Stimulated activated CD4-positive, alpha-beta T cell treated with anti-CD3 and anti-CD28 coated beads, Interleukin-1b, Interleukin-23, amount 100 ng/mL, for 4 hours (primary cell): ENCODE results near the gene OR51A2.
"Not testable (repeated sequence)": the region's sequence is repeated elsewhere in the genome, so short reads cannot be mapped to it uniquely, and the experiment has no call there.

Experiments
- DNase-seq, 2 donors: peaks; one replicate each; pipeline ENCODE4 v3.0.0-alpha.2; 2020; ENCODE audit warnings: low read depth in 2 of 2

The OR51A2 gene, protein sequence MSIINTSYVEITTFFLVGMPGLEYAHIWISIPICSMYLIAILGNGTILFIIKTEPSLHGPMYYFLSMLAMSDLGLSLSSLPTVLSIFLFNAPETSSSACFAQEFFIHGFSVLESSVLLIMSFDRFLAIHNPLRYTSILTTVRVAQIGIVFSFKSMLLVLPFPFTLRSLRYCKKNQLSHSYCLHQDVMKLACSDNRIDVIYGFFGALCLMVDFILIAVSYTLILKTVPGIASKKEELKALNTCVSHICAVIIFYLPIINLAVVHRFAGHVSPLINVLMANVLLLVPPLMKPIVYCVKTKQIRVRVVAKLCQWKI

DNA sequence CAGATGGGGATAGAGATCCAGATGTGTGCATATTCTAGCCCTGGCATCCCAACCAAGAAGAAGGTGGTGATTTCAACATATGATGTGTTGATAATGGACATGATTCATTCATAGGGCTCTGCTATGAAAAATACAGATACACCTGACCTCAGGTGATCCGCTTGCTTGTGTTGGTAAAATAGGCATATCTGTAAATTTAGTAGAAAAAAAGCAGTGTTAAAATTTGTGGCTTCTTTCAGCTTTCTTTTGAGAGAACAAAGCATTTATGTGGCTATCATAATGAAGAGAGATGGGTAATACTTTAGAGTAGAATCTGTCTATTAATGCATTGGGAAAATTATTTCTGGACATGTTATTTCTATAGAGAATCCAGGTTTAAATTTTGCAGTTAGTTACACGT lies at the start of gene OR51A2:
OR51A2 (minus strand) TSS at position 101 of the 400 bp plus-strand sequence; CDS start at position 101, 0 bp downstream.
- not testable (repeated sequence) for DNase-seq

DNA sequence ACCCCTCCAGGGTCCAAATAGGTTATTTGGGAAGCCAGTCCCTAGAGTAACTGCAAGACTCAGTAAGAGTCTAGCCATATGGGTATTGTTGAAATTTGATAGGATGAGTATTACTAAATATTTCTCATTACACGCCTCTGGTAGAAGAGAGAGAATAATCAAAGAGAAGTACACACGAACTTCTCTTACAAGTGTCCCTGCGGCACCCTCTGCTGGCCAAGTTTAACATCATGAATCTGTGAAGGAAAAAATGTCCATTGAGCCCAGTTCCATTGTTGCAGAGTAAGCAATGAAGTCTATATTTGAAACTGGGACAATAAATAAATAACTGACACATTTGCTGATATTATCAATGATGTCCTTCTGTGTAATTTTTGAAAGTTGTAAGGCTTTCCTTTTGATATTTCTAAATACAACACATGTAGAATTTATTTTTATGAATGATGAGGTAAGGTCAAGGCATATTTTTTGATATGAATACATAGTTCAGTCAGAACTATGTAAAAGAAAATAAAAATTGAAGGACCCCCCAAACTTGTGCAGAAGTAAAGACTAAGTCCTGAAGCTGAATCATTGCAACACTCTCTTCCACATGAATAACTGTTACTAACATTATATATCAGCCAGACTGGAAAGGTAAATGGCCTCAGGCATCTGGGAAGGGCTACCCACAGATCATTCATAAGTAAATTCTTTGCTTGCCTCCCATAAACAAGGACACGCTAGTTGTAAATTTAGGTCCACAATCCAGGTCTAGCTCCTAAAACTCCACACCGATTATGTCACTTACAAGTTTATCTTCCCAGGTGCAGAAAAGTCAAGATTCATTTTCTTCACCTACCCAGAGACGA lies 49.1 kb upstream of the OR51A2 start:
- no peak for DNase-seq

DNA sequence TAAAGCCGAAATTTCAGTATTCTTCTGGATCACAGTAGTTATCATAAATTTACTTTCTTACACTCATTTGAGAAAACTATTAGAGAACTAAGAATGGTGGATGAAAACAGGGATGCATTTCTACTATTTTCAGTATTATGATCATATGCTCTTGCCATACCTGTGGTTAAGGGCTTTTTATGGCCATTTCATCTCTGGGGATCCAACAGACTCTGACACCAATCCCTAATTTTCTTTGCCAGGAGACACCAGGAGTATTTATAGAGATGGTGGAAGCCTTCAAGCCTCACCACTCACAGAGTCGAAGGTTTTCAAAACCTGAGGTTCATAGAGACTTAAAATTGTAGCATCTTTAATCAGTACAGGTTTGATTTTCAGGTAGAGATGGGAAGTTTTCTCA lies 39.0 kb upstream of the OR51A2 start, which contains the start of gene OR51L1:
OR51L1 (plus strand) TSS at position 301 of the 400 bp plus-strand sequence. CDS start 4,132 bp downstream, outside the sequence.
- DNase-seq, result no peak

DNA sequence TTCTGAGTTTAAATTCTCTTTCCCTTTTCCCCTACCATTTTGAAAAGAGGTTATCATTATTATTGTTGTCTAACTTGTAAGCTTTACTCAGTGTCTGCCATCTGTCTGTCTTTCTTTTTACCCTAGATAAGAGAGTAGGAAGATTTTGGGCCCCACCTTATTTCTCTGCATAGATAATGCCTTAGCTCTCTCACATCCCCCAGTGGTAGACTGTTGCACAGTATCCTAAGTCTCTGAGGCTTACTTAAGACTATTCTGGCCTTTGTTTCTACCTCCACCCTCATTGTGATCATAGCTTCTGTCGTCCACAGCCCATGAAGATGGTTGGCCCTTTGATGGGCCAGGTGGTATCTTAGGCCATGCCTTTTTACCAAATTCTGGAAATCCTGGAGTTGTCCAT lies 35.5 kb upstream of the OR51A2 start:
- DNase-seq, result no peak

DNA sequence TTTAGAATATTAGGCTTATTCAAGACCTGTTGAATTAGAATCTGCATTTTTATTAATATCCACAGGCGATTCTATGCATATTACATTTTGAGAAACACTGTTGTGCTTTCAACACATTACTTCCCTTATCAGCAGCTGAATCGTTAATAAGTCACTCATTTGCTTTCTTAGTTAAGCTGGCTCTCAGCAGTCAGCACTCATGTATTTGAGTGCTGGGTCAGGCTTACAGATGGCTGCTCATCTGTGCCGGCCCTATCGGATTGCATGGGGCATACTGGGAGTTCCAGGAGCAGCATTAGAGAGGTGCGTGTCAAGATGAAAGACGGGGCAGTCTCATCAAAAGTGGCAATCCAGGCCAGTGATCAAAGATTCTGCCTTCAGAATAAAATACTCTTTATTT lies 28.3 kb upstream of the OR51A2 start:
- DNase-seq, result no peak

DNA sequence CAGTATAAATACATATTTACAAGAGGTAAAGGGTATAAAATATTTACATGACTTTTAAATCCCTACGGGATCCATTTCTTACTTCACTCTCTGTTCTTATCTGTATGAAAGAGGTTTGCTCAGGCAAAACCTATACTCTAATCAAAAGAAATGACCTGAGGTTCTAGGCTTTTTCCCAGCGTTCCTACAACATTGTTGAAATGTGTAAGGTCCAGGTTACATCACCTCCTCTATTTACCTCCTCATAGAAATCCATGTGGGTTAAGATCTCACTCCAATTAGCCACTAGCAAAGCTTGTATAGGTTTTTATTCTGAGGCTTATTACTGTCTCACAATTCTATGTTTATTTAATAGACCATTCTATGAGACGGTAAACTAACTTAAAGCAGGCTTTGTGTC lies 27.2 kb upstream of the OR51A2 start:
- no peak for DNase-seq

DNA sequence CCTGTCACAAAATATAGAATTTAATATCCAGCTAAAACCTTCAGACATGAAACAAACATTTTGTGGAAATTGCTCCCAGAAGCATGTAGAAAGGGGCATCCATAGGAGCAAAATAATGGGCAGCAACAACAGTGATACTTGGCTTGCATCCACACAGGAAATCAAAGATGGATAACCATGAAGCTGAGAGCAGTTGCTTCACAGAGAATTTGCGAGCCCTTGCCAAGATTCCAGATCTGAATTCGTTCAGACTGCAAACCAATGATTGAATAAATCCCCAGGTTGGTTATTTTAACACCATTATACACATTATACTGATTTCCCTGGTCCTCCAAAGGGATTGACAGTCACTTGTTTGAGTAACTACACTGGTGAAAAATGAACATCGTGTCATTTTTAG lies 23.5 kb upstream of the OR51A2 start:
- DNase-seq, result no peak

DNA sequence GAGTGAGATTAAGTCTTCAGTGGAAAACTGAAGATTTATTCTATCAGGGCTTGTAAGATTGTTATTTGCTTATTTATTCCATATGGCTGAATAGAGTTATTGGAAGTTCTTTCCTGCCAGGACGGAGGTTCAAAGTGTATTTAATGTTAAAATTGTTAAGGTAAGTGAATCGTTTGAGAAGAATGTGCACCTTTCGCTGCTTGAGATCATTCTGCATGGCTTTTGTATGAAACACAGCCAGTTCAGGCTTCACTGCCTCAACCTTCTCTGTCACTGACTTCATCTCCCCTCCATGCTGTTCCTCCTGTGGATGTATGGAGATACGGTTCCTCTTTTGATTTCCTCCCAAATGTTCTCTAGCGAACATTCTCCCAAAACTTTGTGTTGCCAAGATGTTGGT lies 19.9 kb upstream of the OR51A2 start:
- DNase-seq, result no peak

DNA sequence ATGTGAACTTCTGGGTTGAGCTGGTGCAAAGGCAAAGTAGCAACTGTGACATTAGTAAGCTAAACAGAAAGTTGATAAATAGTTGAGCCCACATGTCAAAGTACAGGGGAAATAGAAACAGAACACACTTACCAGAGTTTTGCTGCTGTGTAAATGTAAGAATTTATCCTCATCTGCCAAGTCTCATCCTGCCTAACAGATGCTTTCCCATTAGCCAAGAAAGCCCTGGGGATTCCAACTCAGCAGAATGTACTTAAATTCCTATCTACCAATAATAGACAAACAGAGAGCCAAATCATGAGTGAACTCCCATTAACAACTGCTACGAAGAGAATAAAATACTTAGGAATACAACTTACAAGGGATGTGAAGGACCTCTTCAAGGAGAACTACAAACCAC lies 7.3 kb upstream of the OR51A2 start:
- DNase-seq, result no peak

DNA sequence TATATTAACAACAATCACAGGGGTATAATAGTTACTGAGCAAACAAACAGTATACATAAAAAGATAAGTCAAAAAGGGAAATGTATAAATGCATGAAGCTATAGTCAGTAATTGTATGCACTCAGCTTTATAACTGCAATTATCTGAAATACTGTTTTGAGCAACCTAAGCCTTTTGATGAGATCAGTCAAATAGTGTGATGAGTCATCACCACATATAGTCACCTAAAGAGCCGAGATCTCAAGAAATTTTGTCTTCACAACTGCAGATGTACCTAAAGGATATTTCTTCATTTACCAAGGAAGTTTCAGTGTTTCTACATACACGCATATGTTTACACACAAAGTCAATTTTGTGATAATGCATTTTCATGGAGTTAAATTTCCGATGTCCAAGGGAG lies 5.4 kb upstream of the OR51A2 start:
- DNase-seq, result no peak

DNA sequence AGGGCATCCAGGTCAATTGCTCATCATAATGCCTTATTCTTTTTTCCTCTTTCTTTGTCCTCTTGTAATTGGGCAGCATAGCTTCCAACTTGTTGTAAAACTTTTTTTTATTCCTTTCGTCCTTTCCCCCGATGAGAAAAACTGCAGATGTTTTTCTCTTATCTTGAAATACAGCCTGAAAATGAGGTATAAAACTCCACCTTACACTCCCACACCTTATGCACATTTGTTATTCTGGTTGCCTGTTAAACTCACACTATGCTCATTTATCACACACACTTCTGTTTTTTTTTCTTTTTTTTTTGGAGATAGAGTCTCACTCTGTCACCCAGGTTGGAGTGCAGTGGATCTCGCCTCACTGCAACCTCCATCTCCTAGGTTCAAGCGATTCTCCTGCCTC lies 1.9 kb upstream of the OR51A2 start:
- DNase-seq, result no peak

DNA sequence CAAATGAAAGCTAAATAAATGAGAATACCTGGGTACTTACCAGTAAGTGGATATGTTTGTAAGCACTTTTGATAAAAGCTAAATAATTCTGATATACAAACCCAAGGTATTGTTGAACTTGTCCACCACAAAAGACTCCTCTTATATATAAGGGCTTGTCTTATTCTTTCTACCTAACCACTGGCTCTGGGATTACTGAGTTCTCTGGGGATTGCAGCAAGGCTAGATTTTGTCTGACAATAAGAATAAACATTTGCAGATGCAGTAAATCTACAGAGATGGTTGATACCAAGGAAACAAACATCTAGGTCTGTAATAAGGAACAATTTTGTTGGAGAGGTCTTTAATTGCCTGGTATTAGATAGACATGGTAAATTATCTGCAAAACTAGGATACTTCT lies 8.0 kb downstream of the OR51A2 start, which contains the start of gene OR51A4:
OR51A4 (minus strand) TSS at position 101 of the 400 bp plus-strand sequence. CDS start 505 bp downstream, outside the sequence.
- no peak for DNase-seq

DNA sequence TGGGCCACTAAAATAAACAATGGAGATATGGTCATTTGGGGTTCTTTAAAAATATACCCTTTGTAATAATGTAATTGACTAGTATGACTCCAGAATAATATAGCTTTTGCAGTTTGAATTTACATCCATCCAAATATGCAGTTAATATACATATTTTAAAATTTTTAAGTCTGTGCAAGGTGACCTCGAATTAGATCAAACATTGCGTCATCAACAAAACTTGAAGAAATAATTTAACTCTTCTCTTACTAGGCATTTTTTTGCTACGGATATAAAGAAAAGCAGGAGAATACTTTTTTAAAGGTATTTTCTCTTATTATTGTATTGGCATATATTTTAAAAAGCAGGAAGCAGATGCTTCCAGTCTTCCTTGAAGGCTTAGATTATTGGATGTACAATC lies 18.8 kb downstream of the OR51A2 start:
- no peak for DNase-seq

DNA sequence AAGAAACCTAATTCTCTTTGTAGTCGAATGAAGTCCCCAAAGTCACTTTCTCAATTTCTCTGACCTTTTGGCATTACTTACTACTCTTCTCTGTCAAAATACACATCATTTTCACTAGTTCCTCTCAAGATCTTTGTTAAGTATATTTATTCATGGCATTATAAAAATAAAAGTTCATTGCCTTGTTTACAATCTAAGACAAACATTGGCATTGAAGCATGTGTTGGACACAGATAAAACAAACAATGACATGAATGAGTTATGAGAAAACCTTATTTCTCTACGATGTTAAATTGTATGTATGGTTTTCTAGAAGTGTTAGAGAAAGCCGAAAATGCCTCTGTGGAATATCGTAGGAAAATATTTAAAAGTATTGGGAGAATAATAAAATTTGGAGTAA lies 22.8 kb downstream of the OR51A2 start:
- no peak for DNase-seq

DNA sequence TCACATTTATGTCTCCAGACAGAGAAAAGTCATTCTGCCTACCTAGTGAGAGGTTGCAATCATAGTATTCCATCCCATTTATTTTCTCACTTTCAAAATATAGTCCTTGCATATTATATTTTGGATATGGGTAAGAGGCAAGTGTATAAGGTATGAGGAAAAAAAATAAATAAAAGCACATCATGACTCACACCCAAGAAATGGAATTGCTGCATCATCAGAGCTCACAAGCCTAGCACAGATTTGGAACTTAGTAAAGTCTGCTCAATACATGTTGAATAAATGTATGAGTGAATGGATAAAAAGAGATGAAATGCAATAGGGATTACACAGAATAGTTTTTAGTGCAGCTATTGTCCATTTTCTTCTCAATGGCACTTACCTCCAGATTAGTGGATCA lies 28.9 kb downstream of the OR51A2 start:
- DNase-seq, result no peak

DNA sequence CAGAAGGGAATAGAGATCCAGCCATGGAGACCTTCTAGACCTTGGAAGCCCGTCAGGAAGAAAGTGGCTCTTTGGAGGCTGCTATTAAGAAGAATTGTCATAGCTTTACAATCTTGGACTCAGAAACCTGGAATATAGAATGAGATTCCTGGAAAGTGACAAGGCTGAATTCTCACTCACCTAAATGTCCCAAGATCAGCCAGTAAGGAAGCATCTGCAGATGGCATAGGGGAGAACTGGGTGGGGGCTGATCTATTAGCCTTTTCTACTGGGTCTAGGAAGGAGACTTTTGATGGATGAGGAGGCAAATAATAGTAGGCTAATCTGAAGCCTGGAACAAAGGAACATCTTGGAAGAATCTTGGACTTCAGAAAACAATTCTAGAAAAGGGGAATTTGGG lies 31.3 kb downstream of the OR51A2 start, which contains the start of gene OR51G1:
OR51G1 (minus strand) TSS at position 101 of the 400 bp plus-strand sequence; CDS start at position 101, 0 bp downstream.
- DNase-seq, result no peak

DNA sequence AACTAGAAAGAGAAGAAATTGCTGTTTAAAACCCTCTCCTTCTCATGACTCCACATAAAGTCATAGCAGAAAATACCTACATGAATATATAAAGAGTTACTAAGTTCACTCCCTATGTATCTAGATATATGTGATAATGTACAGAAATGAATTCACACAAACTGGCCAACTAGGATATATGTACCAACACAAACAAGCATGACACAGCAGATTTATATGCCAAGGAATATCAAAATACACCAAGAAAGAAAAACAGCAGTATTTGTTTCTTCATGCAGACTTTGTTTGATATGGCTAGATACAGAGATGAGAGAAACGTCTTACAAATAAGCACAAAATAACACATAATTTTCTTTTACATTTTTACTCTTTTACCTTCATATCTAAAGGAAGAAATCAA lies 33.2 kb downstream of the OR51A2 start:
- no peak for DNase-seq

DNA sequence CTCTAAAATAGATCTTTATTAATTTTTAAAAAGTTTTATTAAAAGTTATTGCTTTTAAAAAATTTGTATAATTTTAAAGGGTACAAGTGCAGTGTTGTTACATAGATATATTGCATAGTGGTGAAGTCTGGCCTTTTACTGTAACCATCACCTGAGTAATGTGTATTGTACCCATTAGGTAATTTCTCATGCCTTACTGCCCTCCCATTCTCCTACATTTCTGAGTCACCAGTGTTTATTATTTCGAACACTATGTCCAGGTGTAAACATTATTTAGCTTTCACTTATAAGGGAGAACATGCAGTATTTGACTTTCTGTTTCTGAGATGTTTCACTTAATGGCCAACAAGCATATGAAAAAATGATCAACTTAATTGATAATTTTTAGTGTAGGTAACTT lies 33.7 kb downstream of the OR51A2 start:
- no peak for DNase-seq

DNA sequence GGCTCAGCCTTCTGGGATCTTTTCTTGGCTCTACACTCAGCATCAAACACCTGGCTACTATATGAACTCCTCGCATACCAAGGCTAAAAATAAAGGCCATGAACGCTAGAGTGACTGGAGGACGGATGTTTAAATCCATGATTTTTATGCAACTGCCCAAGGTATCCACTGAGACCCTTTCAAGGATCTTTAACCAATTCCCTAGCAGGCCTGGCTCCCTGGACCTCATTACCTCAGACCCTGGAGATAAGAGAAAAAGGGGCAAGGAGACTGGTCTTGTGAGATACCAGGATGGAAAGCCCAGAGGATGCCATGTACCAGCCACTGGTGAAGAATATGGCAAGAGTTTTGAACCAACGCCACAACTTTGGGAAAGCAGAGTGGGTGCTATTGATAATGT lies 36.3 kb downstream of the OR51A2 start, which contains the start of gene OR51G2:
OR51G2 (minus strand) TSS at position 101 of the 400 bp plus-strand sequence. CDS start 3,687 bp downstream, outside the sequence.
- no peak for DNase-seq

DNA sequence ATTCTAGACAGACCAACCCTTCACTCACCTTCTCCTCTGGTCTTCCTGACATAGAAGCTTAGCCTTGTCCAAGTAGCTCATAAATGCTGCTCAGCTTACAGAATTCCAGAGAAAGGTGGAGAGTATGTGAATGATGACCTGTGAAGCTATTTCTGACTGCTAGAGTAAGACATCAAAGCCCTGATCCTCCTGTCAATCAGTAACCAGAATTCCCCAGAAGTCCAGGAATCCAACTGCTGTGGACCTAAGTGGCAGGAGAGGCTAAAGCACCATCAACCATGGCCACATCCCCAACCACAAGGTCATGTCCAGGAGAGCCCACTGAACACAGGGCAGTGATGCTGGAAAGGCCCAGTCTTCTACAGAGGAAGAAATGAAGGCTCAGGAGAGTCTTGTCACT lies 38.9 kb downstream of the OR51A2 start:
- no peak for DNase-seq
